Measurements from ENCODE around the gene RAX2.

The RAX2 gene

GRCh38 chr19:3737487-3738205 lies 34.4 kb downstream of the RAX2 start:
- no peak for DNase-seq (ENCODE audit: low read depth)
- H3K4me3 ChIP-seq (ENCODE audit: low read depth, low read length), result no peak overlapping the region

GRCh38 chr19:3736106-3736724 lies 35.8 kb downstream of the RAX2 start:
- DNase-seq (ENCODE audit: low read depth), result no peak
- no peak overlapping the region for H3K4me3 ChIP-seq (ENCODE audit: low read depth, low read length)

- DNase-seq (ENCODE audit: low read depth), result no peak
- H3K4me3 ChIP-seq (ENCODE audit: low read depth, low read length), result no peak overlapping the region
Observed at GRCh38 chr19:3734310-3734600, 37.8 kb downstream of the RAX2 start.

GRCh38 chr19:3733549-3734309 lies 38.3 kb downstream of the RAX2 start:
- no peak overlapping the region for H3K4me3 ChIP-seq (ENCODE audit: low read depth, low read length)
- no peak for DNase-seq (ENCODE audit: low read depth)

GRCh38 chr19:3732108-3732507 lies 39.9 kb downstream of the RAX2 start:
- no peak overlapping the region for H3K4me3 ChIP-seq (ENCODE audit: low read depth, low read length)
- DNase-seq (ENCODE audit: low read depth), result no peak

GRCh38 chr19:3730457-3730958 lies 41.5 kb downstream of the RAX2 start:
- DNase-seq (ENCODE audit: low read depth), result no peak
- H3K4me3 ChIP-seq (ENCODE audit: low read depth, low read length), result no peak overlapping the region

GRCh38 chr19:3725640-3726310 lies 46.3 kb downstream of the RAX2 start:
- DNase-seq (ENCODE audit: low read depth), result no peak
- no peak overlapping the region for H3K4me3 ChIP-seq (ENCODE audit: low read depth, low read length)

GRCh38 chr19:3725121-3725520 lies 46.9 kb downstream of the RAX2 start:
- no peak for DNase-seq (ENCODE audit: low read depth)

GRCh38 chr19:3723883-3724282 lies 48.1 kb downstream of the RAX2 start:
- no peak overlapping the region for H3K4me3 ChIP-seq (ENCODE audit: low read depth, low read length)
- no peak for DNase-seq (ENCODE audit: low read depth)

More at GRCh38 chr19:3725121-3725520, 46.9 kb downstream of the RAX2 start:
- no peak overlapping the region for H3K4me3 ChIP-seq (ENCODE audit: low read depth, low read length)

GRCh38 chr19:3723110-3723488 lies 48.9 kb downstream of the RAX2 start:
- DNase-seq (ENCODE audit: low read depth), result no peak
- no peak overlapping the region for H3K4me3 ChIP-seq (ENCODE audit: low read depth, low read length)

GRCh38 chr19:3722443-3723109 lies 49.5 kb downstream of the RAX2 start:
- no peak for DNase-seq (ENCODE audit: low read depth)
- no peak overlapping the region for H3K4me3 ChIP-seq (ENCODE audit: low read depth, low read length)

- no peak overlapping the region for H3K4me3 ChIP-seq (ENCODE audit: low read depth, low read length)
- DNase-seq (ENCODE audit: low read depth), result no peak
Observed at GRCh38 chr19:3721887-3722442, 50.1 kb downstream of the RAX2 start.

- no peak overlapping the region for H3K4me3 ChIP-seq (ENCODE audit: low read depth, low read length)
- peak; percentile 39 for DNase-seq (ENCODE audit: low read depth)
Observed at GRCh38 chr19:3721131-3721886, 50.7 kb downstream of the RAX2 start.

- DNase-seq (ENCODE audit: low read depth), result no peak
- no peak overlapping the region for H3K4me3 ChIP-seq (ENCODE audit: low read depth, low read length)
Observed at GRCh38 chr19:3720349-3720917, 51.6 kb downstream of the RAX2 start.

- no peak for DNase-seq (ENCODE audit: low read depth)
- H3K4me3 ChIP-seq (ENCODE audit: low read depth, low read length), result no peak overlapping the region
Observed at GRCh38 chr19:3719868-3720267, 52.2 kb downstream of the RAX2 start.

Data from skeletal muscle cell (primary cell).